ENCODE measurements around the gene CELSR1.
"Not testable (repeated sequence)": the region's sequence is repeated elsewhere in the genome, so short reads cannot be mapped to it uniquely, and the experiment has no call there.

Gene CELSR1

DNA sequence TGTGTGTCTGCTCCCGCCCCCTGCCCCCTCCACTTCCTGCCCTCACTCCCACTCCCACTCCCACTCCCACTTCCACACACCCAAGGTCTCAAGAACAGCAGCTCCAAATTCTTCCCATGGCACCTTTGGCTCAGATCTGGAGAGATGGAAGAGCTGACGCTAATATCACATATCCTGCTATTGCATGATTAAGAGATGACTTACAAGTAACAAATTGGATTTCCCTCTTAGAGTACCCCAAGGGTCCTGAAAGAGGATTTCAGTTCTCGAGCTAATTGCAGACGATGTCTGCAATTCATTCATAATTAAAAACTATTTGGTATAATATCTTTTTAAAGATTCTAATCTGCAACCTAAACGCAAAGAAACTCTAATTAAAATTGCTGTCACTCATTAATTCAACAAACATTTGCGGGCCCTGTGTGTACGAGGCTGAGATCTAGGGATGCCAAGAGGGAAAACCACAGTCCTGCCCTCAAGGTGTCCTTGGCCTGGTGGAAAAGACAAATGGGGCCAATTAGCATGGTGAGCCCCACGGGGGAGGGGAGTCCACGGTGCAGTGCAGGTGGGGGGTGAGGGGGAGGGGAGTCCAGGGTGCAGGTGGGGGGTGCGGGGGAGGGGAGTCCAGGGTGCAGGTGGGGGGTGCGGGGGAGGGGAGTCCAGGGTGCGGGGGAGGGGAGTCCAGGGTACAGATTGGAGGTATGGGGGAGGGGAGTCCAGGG, 50.3 kb downstream of the CELSR1 start:
- no peak overlapping the region for H3K27ac ChIP-seq
- DNase-seq (ENCODE audit: low read depth, low spot score) = no peak

DNA sequence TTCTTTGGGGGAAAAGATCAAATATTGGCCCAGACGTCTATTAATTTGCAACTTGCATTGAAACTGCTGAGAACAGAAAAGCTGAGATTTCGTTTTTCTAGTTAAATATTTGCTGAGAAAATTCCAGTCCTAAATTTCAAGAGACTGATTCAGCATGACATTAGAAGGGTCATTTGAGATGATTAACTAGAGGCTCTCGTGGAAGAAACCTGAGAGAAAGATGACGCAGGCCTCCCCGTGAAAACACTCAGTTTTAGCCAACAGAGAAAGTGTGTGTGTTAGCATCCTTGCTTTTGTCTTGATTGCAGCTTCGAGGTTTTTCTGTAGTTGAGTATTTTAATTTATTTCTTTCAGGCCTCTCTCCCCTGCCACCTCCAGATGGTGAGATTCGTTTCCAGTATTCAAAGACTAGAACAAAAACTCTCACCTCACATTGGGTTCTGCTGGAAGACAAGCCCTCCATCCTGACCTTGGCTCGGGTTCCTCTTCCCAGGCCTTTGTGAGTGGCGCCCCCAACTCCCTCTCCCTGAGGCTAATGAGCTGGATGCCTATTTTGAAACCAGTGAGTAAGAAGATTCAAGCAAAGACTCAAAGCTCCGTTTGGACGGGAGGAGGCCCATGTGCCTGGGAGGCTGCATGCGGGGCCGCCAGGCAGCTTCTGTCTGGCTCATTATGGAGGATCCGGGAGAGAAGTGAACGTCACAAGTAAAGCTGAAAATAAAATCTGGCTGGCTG, 52.4 kb downstream of the CELSR1 start:
- H3K27ac ChIP-seq = no peak overlapping the region
- no peak for DNase-seq (ENCODE audit: low read depth, low spot score)

DNA sequence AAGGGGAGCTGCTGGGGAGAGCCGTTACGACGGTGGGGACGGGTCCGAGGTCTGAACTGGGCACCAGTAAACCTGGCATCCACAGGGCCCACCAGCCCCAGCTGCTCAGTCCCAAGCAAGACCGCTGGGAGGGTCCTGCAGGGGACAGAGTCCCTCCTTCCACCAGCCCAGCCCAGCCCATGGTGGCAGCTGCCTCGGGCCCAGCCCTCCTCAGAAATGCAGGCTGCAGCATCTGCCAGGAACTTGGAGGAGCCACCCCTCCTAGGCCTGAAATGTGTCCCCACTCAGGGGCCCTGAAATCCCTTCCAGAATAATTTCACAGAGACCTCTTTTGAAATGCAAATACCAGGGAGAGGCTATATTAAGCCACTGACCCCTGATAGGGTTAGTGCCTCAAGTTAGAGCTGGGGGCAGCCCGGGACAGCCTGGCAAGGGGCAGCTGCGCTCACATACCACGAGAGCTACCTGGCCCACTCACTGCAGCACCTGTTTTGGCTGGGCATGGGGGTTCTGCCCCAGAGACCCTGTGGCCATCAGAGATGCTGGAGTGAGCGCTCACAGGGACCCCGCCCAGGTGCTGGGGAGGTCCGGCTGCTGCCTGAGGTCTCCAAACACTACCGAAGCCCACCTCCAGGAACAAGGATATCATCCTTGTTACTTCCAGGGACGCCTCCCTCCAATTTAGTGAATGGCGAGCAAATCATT, 53.1 kb downstream of the CELSR1 start:
- H3K27ac ChIP-seq = no peak overlapping the region
- DNase-seq (ENCODE audit: low read depth, low spot score) = no peak

DNA sequence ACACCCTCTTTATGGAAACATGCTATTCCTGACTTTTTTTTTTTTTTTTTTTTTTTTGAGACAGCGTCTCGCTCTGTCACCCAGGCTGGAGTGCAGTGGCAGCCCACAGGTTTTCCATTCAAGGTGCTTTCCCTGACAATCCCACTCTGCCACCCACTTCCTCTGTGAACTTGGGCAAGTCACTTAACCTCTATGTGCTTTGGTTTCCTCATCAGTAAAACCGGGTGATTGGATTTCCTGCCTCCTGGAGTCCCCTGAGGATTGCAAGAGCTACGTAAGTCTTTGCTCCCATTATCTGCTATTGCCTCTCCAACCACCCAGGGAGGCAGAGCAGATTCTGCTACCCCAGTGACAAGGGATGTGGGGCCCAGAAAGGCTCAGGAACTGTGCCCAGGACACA, 54.1 kb downstream of the CELSR1 start:
- no peak overlapping the region for H3K27ac ChIP-seq
- DNase-seq (ENCODE audit: low read depth, low spot score) = no peak

DNA sequence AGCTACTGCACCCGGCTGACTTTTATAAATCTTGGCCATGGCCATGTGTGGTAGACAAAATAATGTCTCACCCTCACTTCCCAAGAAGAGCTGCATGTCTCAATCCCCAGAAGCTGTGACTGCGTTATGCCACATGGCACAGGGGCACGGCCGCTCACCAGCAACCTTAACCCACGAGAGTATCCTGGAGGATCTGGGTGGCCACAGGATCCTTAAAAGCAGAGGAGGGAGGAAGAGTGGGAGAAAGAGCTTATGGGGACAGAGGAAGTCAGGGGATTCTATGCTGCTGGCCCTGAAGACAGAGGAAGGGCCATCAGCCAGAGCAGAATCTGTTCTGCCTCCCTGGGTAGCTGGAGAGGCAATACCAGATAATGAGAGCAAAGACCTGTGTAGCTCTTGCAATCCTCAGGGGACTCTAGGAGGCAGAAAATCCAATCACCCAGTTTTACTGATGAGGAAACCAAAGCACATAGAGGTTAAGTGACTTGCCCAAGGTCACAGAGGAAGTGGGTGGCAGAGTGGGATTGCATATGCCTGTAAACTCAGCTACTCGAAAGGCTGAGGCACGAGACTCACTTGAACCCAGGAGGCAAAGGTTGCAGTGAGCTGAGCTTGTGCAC, 55.3 kb downstream of the CELSR1 start:
- H3K27ac ChIP-seq = no peak overlapping the region
- no peak for DNase-seq (ENCODE audit: low read depth, low spot score)

DNA sequence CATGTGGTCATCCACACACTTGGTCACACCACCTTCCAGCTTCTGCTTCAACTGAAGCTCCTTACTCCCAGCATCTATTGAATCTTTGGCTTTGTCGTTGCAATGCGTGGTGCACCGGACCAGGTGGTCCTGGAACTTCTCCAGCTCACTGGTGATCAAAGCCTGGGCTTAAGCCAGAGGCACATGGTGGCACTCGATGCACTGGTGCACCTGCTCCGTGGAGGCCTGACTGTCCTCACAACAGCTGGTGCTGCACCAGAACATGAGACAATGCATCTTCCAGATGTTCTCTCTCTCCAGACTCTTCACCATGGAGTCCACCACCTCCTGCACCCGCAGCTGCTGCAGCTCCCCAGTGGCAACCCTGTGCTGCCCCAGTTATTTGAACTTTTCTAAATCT, 56.0 kb downstream of the CELSR1 start:
- no peak overlapping the region for H3K27ac ChIP-seq
- DNase-seq (ENCODE audit: low read depth, low spot score) = no peak

DNA sequence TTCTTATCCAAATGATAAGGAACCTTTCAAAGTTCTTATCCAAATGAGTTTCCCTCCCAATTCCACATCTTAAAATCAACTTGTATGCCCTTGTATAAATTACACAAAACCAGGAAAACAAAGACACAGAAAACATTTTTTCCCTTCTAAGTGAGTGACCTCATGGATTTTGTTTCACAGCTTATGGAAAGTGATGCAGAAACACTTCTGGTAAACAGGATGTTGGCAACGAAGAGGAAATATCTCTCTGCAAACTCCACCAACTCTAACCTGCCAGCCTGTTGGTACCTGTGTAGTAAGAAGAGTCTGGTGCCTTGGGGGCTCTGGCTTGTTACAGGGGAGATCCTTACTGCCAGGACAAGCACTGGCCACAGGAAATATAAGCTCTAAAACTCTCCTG, 57.0 kb downstream of the CELSR1 start:
- no peak for DNase-seq (ENCODE audit: low read depth, low spot score)
- H3K27ac ChIP-seq = no peak overlapping the region

DNA sequence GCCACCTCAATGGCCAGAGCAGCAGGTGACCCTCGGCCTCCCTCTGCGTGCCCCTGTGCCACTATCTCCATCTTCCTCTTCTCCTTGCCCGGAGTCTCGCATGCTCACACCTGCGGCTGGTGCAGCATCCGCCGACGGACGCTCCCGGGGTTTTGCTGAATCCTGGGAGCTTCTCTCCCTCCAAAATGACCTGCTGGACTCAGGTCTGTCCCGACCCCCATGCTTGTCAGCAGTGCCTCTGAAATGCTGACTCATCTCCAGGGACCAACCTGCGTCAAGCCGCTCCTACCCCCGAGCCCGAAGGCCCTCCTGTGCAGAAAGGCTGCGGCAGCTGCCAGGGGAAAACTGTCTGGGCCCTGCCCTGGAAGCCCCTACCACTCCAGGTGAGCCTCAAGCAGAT, 58.4 kb downstream of the CELSR1 start:
- H3K27ac ChIP-seq = no peak overlapping the region
- DNase-seq (ENCODE audit: low read depth, low spot score) = no peak

DNA sequence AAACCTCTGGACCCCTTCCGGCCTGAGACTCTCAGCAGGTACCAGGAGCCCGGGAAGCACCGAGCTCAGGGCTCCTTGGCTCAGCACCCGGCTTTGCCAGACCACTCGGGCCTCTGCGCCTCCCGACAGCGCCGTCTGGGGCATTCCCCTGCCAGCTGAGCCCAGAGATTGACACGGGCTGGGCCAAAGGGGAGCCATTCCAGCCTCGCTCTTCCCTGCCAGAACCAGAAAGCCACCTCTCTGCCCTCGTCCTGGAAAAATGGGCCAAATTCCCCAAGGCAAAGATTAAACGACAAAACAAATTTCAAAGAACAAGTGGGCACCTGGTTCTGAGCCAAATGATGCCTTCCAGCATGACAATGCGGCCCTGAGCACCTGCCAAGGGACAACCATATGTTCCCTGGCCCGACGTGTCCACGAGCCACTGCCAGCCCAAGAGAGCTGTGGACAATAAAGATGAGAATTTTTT, 59.3 kb downstream of the CELSR1 start:
- no peak for DNase-seq (ENCODE audit: low read depth, low spot score)
- H3K27ac ChIP-seq = no peak overlapping the region

DNA sequence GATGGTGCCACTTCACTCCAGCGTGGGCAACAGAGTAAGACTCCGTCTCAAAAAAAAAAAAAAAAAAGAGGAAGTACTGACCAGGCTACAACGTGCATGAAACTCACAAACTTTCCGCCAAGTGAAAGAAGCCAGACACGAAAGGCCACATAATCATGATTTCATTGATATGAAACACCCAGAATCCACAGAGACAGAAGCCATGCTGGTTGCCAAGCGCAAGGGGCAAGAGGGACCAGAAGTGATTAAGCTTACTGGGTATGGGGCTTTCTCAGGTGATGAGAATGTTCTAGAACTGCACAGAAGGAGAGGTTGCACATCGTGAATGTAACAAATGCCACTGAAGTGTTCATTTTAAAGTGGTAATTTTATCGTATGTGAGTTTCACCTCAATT, 60.9 kb downstream of the CELSR1 start:
- no peak for DNase-seq (ENCODE audit: low read depth, low spot score)
- H3K27ac ChIP-seq = no peak overlapping the region

DNA sequence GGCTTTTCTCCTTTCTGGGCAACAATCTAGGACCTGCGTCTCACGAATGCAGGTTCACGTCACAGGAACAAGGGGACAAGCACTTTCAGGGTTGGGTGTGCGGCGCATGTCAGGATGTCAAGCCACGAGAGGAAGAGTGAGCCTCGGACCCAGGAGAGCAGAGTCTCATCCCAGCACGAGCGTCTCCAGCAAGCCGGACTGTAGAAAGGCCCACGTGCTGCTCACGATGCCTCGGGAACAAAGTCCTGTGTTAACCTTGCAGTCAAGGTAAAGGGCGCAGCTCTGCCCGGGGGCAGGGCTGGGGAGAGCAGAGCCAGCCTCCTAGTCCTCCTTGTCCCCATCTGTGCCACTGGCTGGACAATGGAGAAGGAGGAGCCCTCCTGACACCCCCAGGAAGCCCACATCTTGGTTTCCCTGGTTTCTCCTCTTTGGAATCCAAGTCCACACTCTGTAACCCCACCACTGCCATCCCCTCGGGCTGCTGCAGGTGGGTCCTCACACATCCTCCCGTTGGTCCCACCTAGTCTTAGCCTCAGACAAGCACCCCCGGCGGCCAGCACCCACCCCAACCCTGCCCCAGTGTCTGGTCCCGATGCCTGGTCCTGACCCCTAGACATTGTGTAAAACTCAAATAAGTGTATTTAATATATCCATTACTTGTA, 63.4 kb downstream of the CELSR1 start:
- no peak for DNase-seq (ENCODE audit: low read depth, low spot score)
- no peak overlapping the region for H3K27ac ChIP-seq

DNA sequence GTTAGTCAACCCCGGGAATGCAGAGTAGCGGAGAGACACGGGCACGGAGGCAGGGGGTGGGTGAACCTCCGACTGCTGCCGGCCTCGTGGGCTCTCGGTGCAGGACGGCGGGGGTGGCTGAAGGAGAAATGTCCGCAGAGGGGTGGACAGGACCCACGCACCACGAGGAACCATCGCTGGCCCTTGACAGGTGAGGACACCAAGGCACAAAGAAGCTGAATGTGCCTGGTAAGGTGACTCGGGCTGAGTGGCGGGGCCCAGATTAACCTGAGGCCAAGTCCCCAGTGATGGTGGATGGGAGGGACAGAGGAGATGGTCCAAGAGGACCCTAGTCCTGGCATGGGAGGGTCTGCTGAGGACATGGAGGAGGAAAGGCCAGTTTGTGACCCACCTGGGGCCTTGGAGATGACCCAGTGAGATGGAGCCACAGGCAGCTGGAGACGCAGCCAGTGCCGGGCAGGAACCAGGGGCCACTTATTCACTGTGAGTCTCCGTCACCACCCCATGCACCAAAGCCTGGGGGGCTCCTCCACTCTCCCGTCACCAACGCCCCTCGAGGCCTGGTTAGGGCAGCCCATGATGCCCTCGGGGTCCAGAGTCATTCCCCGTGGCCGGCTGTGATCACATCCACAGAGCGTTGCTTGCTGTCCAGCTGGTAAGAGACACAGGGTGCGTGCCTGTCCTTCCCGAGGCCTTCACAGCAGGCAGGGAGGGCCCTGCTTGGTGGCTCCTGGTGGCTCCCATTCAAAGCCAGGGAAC, 64.2 kb downstream of the CELSR1 start:
- no peak overlapping the region for H3K27ac ChIP-seq
- no peak for DNase-seq (ENCODE audit: low read depth, low spot score)

DNA sequence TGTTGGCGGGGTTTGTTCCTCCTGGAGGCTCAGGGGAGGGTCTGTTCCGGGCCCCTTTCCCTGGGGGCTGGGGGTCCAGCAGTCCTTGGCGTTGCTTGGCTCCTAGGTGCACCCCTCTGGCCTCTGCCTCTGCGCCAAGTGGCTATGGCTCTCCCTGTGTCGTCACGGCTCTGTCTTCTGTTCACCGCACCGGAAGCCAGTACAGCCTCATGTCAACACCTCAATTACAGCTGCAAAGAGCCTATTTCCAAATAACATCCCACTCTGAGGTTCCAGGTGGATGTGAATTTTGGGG, 64.8 kb downstream of the CELSR1 start:
- DNase-seq (ENCODE audit: low read depth, low spot score) = no peak
- no peak overlapping the region for H3K27ac ChIP-seq

DNA sequence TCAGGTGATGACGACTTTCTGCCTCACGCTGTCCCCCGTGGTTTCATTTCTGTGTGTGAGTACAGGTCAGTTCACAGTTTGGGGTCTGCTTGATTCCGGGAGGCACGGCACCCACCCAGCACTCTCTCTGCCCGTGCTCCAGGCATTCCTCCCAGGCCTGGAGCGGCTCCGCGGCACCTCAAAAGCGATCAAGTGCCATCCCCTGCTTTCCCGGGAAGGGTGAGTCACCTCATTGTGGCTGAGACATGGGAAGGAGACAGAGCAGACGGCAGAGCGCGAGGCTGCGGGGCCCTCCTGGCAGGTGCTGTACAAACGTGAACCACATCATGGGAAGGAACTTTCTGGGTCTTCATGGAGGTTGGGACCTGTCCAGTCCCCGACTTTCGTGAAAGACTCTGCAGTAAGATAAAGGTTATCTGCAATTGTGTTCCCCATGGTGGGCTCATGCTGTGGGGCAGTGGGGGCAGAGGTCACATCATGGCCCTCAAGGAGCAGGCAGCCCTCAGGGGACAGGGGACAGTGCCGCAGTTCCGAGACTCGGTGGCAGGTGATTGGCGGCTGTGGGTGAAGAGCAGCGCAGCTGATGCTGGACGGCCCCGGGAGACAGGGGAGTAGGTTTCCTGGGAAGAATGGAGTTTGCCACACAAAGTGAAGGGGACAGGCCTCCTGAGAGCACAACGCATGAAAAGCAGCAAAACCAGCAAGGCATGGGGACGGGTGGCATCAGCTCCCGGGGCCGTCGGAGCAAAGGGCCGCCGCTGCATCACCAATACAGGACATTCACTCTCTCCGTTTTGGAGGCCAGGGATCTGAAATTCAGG, 65.3 kb downstream of the CELSR1 start:
- DNase-seq (ENCODE audit: low read depth, low spot score) = no peak
- no peak overlapping the region for H3K27ac ChIP-seq

DNA sequence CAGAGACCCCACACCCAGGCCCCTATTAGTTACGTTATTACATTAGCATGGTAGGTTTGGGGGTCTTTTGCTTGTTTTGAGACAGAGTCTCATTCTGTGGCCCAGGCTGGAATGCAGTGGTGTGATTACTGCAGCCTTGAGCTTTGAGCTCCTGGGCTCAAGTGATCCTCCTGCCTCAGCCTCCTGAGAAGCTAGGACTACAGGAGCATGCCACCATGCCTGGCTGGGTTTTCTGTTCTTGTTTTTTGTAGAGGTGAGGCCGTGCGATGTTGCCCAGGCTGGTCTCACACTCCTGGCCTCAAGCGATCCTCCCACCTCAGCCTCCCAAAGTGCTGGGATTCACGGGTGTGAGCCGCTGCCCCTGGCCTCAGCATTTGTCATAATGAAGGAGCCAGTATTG, 66.1 kb downstream of the CELSR1 start:
- DNase-seq (ENCODE audit: low read depth, low spot score); H3K27ac ChIP-seq: not testable (repeated sequence)

DNA sequence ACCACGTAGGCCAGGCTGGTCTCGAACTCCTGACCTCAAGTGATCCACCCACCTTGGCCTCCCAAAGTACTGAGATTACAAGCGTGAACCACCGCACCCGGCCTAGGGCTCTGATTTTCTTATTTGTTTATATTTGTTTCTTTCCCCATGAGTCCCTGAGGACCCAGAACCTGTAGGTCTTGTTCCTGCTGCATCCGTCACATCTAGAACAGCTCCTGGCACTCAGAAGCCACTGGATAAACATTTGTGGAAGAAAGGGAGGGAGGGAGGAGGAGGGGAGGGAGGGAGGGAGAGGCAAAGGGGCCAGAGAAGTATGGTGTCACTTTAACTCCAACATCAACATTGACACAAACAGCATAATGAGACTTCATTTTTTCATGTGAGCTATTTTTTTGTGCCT, 67.7 kb downstream of the CELSR1 start:
- no peak overlapping the region for H3K27ac ChIP-seq
- no peak for DNase-seq (ENCODE audit: low read depth, low spot score)

DNA sequence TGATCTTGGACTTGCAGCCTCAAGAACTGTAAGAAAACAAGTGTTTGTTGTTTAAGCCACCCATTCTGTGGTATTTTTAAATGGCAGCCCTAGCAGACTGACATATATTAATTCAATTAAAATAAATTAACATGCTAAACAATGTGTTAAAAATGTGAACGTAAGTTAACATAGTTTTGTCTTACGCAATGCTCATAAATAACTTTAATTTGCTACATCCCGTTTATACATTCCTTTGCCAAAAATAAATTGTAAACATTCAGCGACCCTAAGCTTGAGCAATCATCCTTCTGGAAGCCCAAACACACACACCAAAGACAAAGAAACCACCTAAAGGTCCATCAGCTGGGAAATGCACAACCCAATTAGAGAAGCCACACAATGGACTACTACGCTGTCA, 70.4 kb downstream of the CELSR1 start:
- DNase-seq (ENCODE audit: low read depth, low spot score) = no peak
- H3K27ac ChIP-seq = no peak overlapping the region

DNA sequence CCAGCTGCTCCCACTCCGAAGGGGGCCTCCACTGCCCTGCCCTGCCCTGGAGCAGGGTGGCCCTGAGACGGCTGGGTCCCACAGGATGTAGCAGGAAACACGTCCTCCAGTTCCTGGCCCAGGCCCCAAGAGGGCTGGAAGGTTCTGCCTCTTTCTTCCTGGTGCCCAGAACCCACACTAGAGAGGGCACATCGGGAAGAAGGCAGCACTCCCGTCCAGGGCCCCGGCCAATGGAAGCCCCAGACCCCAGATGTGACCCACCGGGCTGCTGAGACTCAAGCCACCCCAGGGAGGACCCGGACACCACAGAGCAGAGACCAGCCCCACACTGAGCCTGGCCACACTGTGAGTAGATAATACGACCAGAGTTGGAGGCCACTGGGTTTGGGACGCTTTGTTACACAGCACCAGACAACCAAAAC, 71.2 kb downstream of the CELSR1 start:
- no peak overlapping the region for H3K27ac ChIP-seq
- no peak for DNase-seq (ENCODE audit: low read depth, low spot score)

DNA sequence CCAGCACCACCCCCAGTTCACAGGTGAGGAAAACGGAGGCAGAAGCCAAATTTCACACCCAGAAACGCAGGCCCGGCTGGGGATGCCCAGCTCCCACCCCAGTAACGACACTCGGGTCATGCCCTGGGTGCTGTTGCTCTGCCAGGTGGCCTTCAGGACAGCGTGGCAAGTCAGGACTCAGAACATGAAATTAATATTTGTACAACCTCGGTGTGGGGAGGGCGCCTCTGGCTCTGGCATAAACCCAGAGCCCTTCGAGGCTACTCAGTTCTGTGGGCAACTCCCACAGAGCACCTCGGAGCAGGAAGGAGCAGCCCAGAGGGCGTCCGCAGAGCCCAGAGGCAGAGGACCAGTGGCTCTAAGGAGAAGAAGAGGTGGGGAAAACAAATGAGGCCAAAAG, 71.6 kb downstream of the CELSR1 start:
- DNase-seq (ENCODE audit: low read depth, low spot score) = no peak
- no peak overlapping the region for H3K27ac ChIP-seq
